HEK293T (cell line): ENCODE data around the gene LRRC27.

Source experiments
- BHLHE40 ChIP-seq: fragments of 450-650 bp; IDR thresholded peaks from 2 replicates; pipeline ENCODE4 v1.6.1; 2016; ENCODE audit warnings: mild to moderate bottlenecking, moderate library complexity, borderline replicate concordance
- ELF4 ChIP-seq: fragments of 450-650 bp; IDR thresholded peaks from 2 replicates; pipeline ENCODE4 v1.6.1; 2017; ENCODE audit warnings: antibody characterized with exemption
- FOXK2 ChIP-seq: fragments of 450-650 bp; IDR thresholded peaks from 2 replicates; pipeline ENCODE4 v1.6.1; 2016; ENCODE audit warnings: mild to moderate bottlenecking

- TF ChIP-seq BHLHE40, result no peak
- no peak for TF ChIP-seq ELF4
- TF ChIP-seq FOXK2, result no peak
These were observed 72.3 kb downstream of the LRRC27 start for GRCh38 chr10:132404169-132404880.
